ENCODE data around the gene PPP2R5E. TPM values are rescaled to one million over a fixed set of nuclear protein-coding genes. Genes with fewer than 3 reads are reported as not detected.

The PPP2R5E gene
- total and polyA plus RNA-seq, 10 of the 15 experiments (the other 5 are each of a cell fraction or from before 2014, with no cell fraction given), result 11.4 to 56.2 (median 22.7) TPM

GRCh38 chr14:63394432-63394831, 148.7 kb downstream of the PPP2R5E start:
- no peak overlapping the region for H3K9ac ChIP-seq (ENCODE audit: control insufficient read depth, insufficient read depth, low read length)
- no peaks in the 10 kb centered on the region for H4K20me1 ChIP-seq (ENCODE audit: control insufficient read depth, insufficient read depth)
- H3K9me3 ChIP-seq (replicated peaks; ENCODE audit: control insufficient read depth, insufficient read depth, low read length), result peaks cover 4% of the 10 kb centered on the region; the same call in 2 of the 3 replicates
- no peak overlapping the region for H3K4me2 ChIP-seq (ENCODE audit: control insufficient read depth, insufficient read depth)
- no peaks in the 10 kb centered on the region for H3K27me3 ChIP-seq (replicated peaks in 1 of 2; ENCODE audit: control insufficient read depth in 2 of 2, insufficient read depth in 2 of 2, low read length in 1 of 2)
- no peak overlapping the region for H3K4me3 ChIP-seq
- no peak for FAIRE-seq
- WGBS (ENCODE audit: insufficient coverage, insufficient replicate concordance, low lambda C conversion rate, missing lambda C conversion rate), result 100% methylated on average over 2 of the region's 2 CpGs
- CTCF ChIA-PET, result interaction anchor here (0.6 to 1.0 kb wide), 2 partner anchors 150 to 617 kb away, joined by 3 to 5 read pairs; no protein-coding TSS in a partner anchor
- TSS peak; percentile 36 for BruUV-seq (replicated peaks)
- no peak overlapping the region for H3K27ac ChIP-seq (ENCODE audit: control insufficient read depth, insufficient read depth)
- H3K4me1 ChIP-seq (ENCODE audit: control insufficient read depth, insufficient read depth, low read length), result 0 out of 2 replicates have a peak, but pooled peaks cover 3% of the 10 kb centered on the region
- H3K36me3 ChIP-seq (ENCODE audit: control insufficient read depth in 2 of 2, insufficient read depth in 2 of 2, low read length in 1 of 2), result peaks cover 2 to 7% of the 10 kb centered on the region in 2 experiments; a peak in 1 of 4 replicates
- no peaks in the 10 kb centered on the region; the same call in 1 of the 2 replicates for H3K79me2 ChIP-seq (ENCODE audit: control insufficient read depth, insufficient read depth, low read length)
- SMC1A ChIA-PET (ENCODE audit: uncharacterized antibody, unreplicated experiment), result interaction anchor here (0.6 to 1.0 kb wide), 3 partner anchors 14 to 1215 kb away, joined by 3 to 4 read pairs (median 4); no protein-coding TSS in a partner anchor
- RAD21 ChIA-PET (ENCODE audit: unreplicated experiment), result interaction anchor here (0.7 kb wide), 1 partner anchor 143 kb away, joined by 3 read pairs; no protein-coding TSS in a partner anchor
- POLR2A ChIA-PET, result interaction anchor here (0.6 kb wide), 1 partner anchor 110 kb away, joined by 4 read pairs; no protein-coding TSS in a partner anchor
- DNase-seq (ENCODE audit: low read depth, low spot score), result no peak
- no peak overlapping the region for H2AFZ ChIP-seq (ENCODE audit: control insufficient read depth, low read depth, low read length)
- no peak for ATAC-seq
- intact Hi-C loops (cut with micrococcal nuclease; ENCODE audit: unreplicated experiment) (no loop called here), in situ Hi-C loops (cut with MboI) (no loop called here)
- no peak for TF ChIP-seq RB1 (IDR thresholded peaks at IDR 0.05; ENCODE audit: borderline replicate concordance)
- no peak for TF ChIP-seq NR2C2 (IDR thresholded peaks at IDR 0.05; ENCODE audit: borderline replicate concordance, control insufficient read depth, insufficient read length, low read depth)
- TF ChIP-seq ZNF274 (IDR thresholded peaks at IDR 0.05; ENCODE audit: insufficient read depth, insufficient read length), result no peak
- TF ChIP-seq CHD1 (IDR thresholded peaks at IDR 0.05; ENCODE audit: low read depth, low read length), result no peak
- TF ChIP-seq SIX5 (IDR thresholded peaks at IDR 0.05; ENCODE audit: low read depth, low read length, severe bottlenecking), result no peak
- no peak for TF ChIP-seq ZSCAN29 (IDR thresholded peaks at IDR 0.05)
- no peak for TF ChIP-seq CHD4 (IDR thresholded peaks at IDR 0.05)
- TF ChIP-seq TCF3 (IDR thresholded peaks at IDR 0.05; ENCODE audit: borderline replicate concordance, insufficient read depth, low read depth, low read length), result no peak
- TF ChIP-seq RBBP5 (conservative IDR thresholded peaks at IDR 0.05), result no peak
- no peak for TF ChIP-seq PML (IDR thresholded peaks at IDR 0.05; ENCODE audit: low read length)
- no peak for TF ChIP-seq GATAD2B (conservative IDR thresholded peaks at IDR 0.05; ENCODE audit: low read depth)
- TF ChIP-seq, protein P1, sequence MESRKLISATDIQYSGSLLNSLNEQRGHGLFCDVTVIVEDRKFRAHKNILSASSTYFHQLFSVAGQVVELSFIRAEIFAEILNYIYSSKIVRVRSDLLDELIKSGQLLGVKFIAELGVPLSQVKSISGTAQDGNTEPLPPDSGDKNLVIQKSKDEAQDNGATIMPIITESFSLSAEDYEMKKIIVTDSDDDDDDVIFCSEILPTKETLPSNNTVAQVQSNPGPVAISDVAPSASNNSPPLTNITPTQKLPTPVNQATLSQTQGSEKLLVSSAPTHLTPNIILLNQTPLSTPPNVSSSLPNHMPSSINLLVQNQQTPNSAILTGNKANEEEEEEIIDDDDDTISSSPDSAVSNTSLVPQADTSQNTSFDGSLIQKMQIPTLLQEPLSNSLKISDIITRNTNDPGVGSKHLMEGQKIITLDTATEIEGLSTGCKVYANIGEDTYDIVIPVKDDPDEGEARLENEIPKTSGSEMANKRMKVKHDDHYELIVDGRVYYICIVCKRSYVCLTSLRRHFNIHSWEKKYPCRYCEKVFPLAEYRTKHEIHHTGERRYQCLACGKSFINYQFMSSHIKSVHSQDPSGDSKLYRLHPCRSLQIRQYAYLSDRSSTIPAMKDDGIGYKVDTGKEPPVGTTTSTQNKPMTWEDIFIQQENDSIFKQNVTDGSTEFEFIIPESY (IDR thresholded peaks at IDR 0.05), result no peak
- no peak for TF ChIP-seq STAT1 (conservative IDR thresholded peaks at IDR 0.05)
- TF ChIP-seq CREB1 (IDR thresholded peaks at IDR 0.05; ENCODE audit: low read depth), result no peak
- TF ChIP-seq CUX1 (IDR thresholded peaks at IDR 0.05; ENCODE audit: insufficient replicate concordance, low read depth, low read length), result no peak
- TF ChIP-seq SREBF1 (IDR thresholded peaks at IDR 0.05; ENCODE audit: low read length), result no peak

Measured in GM12878 (cell line).